Suppressor macrophage (primary cell): ENCODE measurements around the gene SCO2.

Experiments
- DNase-seq, 4 experiments: peaks; one replicate each; pipeline ENCODE4 v3.0.0-alpha.2; 2020 to 2022
- total RNA-seq, 17 experiments: gene quantifications; one replicate each; lab custom pipeline; 2026; ENCODE audit warnings: mixed read lengths in 6 of 17, inconsistent platforms in 3 of 17; lab: John Stamatoyannopoulos, UW

The SCO2 gene
- total RNA-seq = 13.5 to 30.5 (median 19.1) reads per million in 17 experiments

- DNase-seq = peak; percentile 98 to 100 (median 99)
These were observed at the start of gene SCO2 for GRCh38 chr22:50525104-50525857. Gene SCO2, minus strand, starts transcription at chr22:50525598. Its CDS starts 1,187 bp downstream, at chr22:50524411.

- no peak for DNase-seq
These were observed 49.0 kb upstream of the SCO2 start for GRCh38 chr22:50574383-50574755.

GRCh38 chr22:50573491-50574382 lies 48.3 kb upstream of the SCO2 start:
- no peak for DNase-seq

GRCh38 chr22:50572965-50573364 lies 47.6 kb upstream of the SCO2 start:
- no peak for DNase-seq

- DNase-seq = no peak
These were observed 46.1 kb upstream of the SCO2 start for GRCh38 chr22:50571264-50572175.

GRCh38 chr22:50570861-50571260 lies 45.5 kb upstream of the SCO2 start:
- DNase-seq = no peak

- no peak for DNase-seq
These were observed 44.6 kb upstream of the SCO2 start for GRCh38 chr22:50569896-50570535.

GRCh38 chr22:50569041-50569459 lies 43.7 kb upstream of the SCO2 start:
- no peak for DNase-seq

GRCh38 chr22:50568626-50569025 lies 43.2 kb upstream of the SCO2 start:
- no peak for DNase-seq

- no peak for DNase-seq
These were observed 42.4 kb upstream of the SCO2 start for GRCh38 chr22:50567721-50568252.

- DNase-seq = no peak
These were observed 38.9 kb upstream of the SCO2 start for GRCh38 chr22:50564289-50564688.

GRCh38 chr22:50563413-50564160 lies 38.2 kb upstream of the SCO2 start:
- DNase-seq = peak in 2 of 4 experiments; percentile 29 to 45

- peak; percentile 97 to 99 (median 98) for DNase-seq
These were observed 37.4 kb upstream of the SCO2 start, which contains the start of gene SYCE3 for GRCh38 chr22:50562523-50563412. Gene SYCE3, minus strand, starts transcription at chr22:50562919. Its CDS starts 6,514 bp downstream, at chr22:50556405.

GRCh38 chr22:50561401-50562358 lies 36.3 kb upstream of the SCO2 start:
- DNase-seq = no peak

GRCh38 chr22:50560034-50560433 lies 34.6 kb upstream of the SCO2 start:
- DNase-seq = no peak

- DNase-seq = no peak
These were observed 31.3 kb upstream of the SCO2 start for GRCh38 chr22:50556703-50557102.

- no peak for DNase-seq
These were observed 27.9 kb upstream of the SCO2 start for GRCh38 chr22:50553310-50553709.

GRCh38 chr22:50551160-50551752 lies 25.9 kb upstream of the SCO2 start:
- DNase-seq = no peak
